AG10803 (cell line): ENCODE results near the gene SUPT6H.

Experiments used
- DNase-seq: peaks from one replicate; pipeline ENCODE4 v3.0.0; 2010; ENCODE audit warnings: low read depth
- H3K4me3 ChIP-seq: 2 replicates; pipeline ENCODE4 v1.5.1; 2011; ENCODE audit warnings: mild to moderate bottlenecking, low read length, control low read depth
- CTCF ChIP-seq: conservative IDR thresholded peaks from 2 replicates; pipeline ENCODE4 v1.5.1; 2011; ENCODE audit warnings: mild to moderate bottlenecking, low read length, control low read depth, inconsistent platforms

Gene SUPT6H

GRCh38 chr17:28714281-28714680 lies 52.3 kb downstream of the SUPT6H start:
- no peak for DNase-seq
- no peak overlapping the region for H3K4me3 ChIP-seq
- no peak for TF ChIP-seq CTCF

GRCh38 chr17:28715217-28715616 lies 53.2 kb downstream of the SUPT6H start:
- no peak overlapping the region; the same call in 1 of the 2 replicates for H3K4me3 ChIP-seq
- no peak for TF ChIP-seq CTCF
- DNase-seq: no peak

GRCh38 chr17:28716740-28717577 lies 55.0 kb downstream of the SUPT6H start:
- no peak for TF ChIP-seq CTCF
- peak; percentile 44 for DNase-seq
- H3K4me3 ChIP-seq: peak overlapping the region; percentile 84

GRCh38 chr17:28717578-28718332 lies 55.8 kb downstream of the SUPT6H start, which contains the start of gene RAB34:
RAB34 (minus strand) TSS chr17:28717868; CDS start chr17:28717266, 602 bp downstream.
- peak; percentile 88 for DNase-seq
- TF ChIP-seq CTCF: peak; percentile 24
- peak within 1 kb of the TSS; percentile 84 for H3K4me3 ChIP-seq

GRCh38 chr17:28718333-28719020 lies 56.5 kb downstream of the SUPT6H start:
- DNase-seq: peak; percentile 18
- no peak for TF ChIP-seq CTCF
- H3K4me3 ChIP-seq: peak overlapping the region; percentile 84

GRCh38 chr17:28719021-28719433 lies 57.0 kb downstream of the SUPT6H start:
- peak overlapping the region; percentile 41 for H3K4me3 ChIP-seq
- DNase-seq: no peak
- TF ChIP-seq CTCF: no peak
